Panc1 (cell line): ENCODE measurements around the gene QSOX1. TPM values are rescaled to one million over a fixed set of nuclear protein-coding genes. Genes with fewer than 3 reads are reported as not detected.

ENCODE experiments used
- ATAC-seq: fragments of 200-7000 bp; cut with Tn5 transposase; 2 replicates; pipeline ENCODE4 v1.9.1; 2020; ENCODE audit warnings: mild to moderate bottlenecking, moderate library complexity
- BruUV-seq: library from RNA; stranded (reverse); fragments of 400-500 nt; replicated peaks from 2 replicates; lab custom pipeline; 2021; lab: Mats Ljungman, UMichigan
- CTCF ChIA-PET: fragments of 300-600 bp; sonication (Branson Sonifier 250); formaldehyde crosslinking; loops from one replicate; lab custom pipeline; 2022; ENCODE audit warnings: antibody characterized with exemption; lab: Charles Lee
- POLR2A ChIA-PET: fragments of 300-600 bp; sonication (Branson Sonifier 250); formaldehyde crosslinking; loops from one replicate; lab custom pipeline; 2022; ENCODE audit warnings: antibody characterized with exemption; lab: Charles Lee
- DNase-seq: peaks from one replicate; pipeline ENCODE4 v3.0.0-alpha.2; 2010; ENCODE audit warnings: low read depth, low spot score
- H3K27ac ChIP-seq: 2 replicates; pipeline ENCODE4 v1.5.1; 2011; ENCODE audit warnings: mild to moderate bottlenecking, low read length, inconsistent platforms
- H3K27me3 ChIP-seq: fragments of 200-500 bp; sonication (Bioruptor generic); 2 replicates; pipeline ENCODE4 v1.6.0; 2014; ENCODE audit warnings: low read length, inconsistent platforms; ENCODE audit not compliant: control insufficient read depth, insufficient read depth
- H3K36me3 ChIP-seq: fragments of 200-500 bp; sonication (Bioruptor generic); 2 replicates; pipeline ENCODE4 v1.5.1; 2014; ENCODE audit warnings: inconsistent platforms, mild to moderate bottlenecking, low read length, moderate library complexity; ENCODE audit not compliant: control insufficient read depth, insufficient read depth
- H3K4me1 ChIP-seq: 2 replicates; pipeline ENCODE4 v1.5.1; 2011; ENCODE audit warnings: inconsistent platforms, mild to moderate bottlenecking, low read length, moderate library complexity; ENCODE audit not compliant: control insufficient read depth, insufficient read depth
- H3K4me3 ChIP-seq, 2 experiments: 2 replicates each; pipeline ENCODE4 v1.5.1; 2011 to 2012; ENCODE audit warnings: low read depth in 2 of 2, low read length in 2 of 2, mild to moderate bottlenecking in 2 of 2, inconsistent platforms in 1 of 2, moderate library complexity in 1 of 2
- H3K9me3 ChIP-seq: fragments of 200-500 bp; sonication (Bioruptor generic); 2 replicates; pipeline ENCODE4 v1.5.1; 2014; ENCODE audit warnings: low read depth, mild to moderate bottlenecking, inconsistent platforms, low read length, moderate library complexity; ENCODE audit not compliant: control insufficient read depth, insufficient read depth
- POLR2AphosphoS5 ChIP-seq: IDR thresholded peaks from 2 replicates; pipeline ENCODE4 v1.6.1; 2012; ENCODE audit warnings: mild to moderate bottlenecking, low read depth, low read length, moderate library complexity
- SIN3A ChIP-seq: IDR thresholded peaks from 2 replicates; pipeline ENCODE4 v1.6.1; 2012; ENCODE audit warnings: low read depth, mild to moderate bottlenecking, low read length, moderate library complexity, borderline replicate concordance; ENCODE audit not compliant: insufficient read depth
- TCF7L2 ChIP-seq: IDR thresholded peaks from 2 replicates; pipeline ENCODE4 v1.6.1; 2011; ENCODE audit warnings: mild to moderate bottlenecking, low read depth, low read length, inconsistent platforms
- in situ Hi-C: cut with HindIII; loops from 2 replicates; pipeline ENCODE4 v1.10.0; 2016; ENCODE audit warnings: low sequenced_read_pairs, low pct_unique_long_range_greater_than_20kb
- intact Hi-C: fragments of 100-400 bp; cut with micrococcal nuclease; formaldehyde crosslinking; loops from one replicate; pipeline ENCODE4 v1.10.0; 2022; ENCODE audit not compliant: unreplicated experiment
- total RNA-seq: library from RNA; stranded (reverse); gene quantifications from one replicate; pipeline ENCODE4 v1.2.1, GENCODE V29; 2021; ENCODE audit not compliant: unreplicated experiment
- TF ChIP-seq, protein P1 (sequence below), 2 experiments: IDR thresholded peaks; 2 replicates each; pipeline ENCODE4 v1.6.1; 2011 to 2012; ENCODE audit warnings: low read depth in 2 of 2, control low read depth in 1 of 2, low read length in 1 of 2, mild to moderate bottlenecking in 1 of 2, moderate library complexity in 1 of 2; ENCODE audit not compliant: insufficient read depth in 1 of 2
- TF ChIP-seq, protein P2 (sequence below): fragments of 450-650 bp; IDR thresholded peaks from 2 replicates; pipeline ENCODE4 v1.5.1; 2017; ENCODE audit warnings: mild to moderate bottlenecking

The QSOX1 gene
- total RNA-seq, 1 experiment from 2014 or later = 152 TPM

- in situ Hi-C loops (no loop called here), intact Hi-C loops (no loop called here)
- BruUV-seq = TSS peak; percentile 26
- ChIA-PET CTCF (no interaction called here), POLR2A (no interaction called here)
- Histone ChIP-seq H3K4me1 (0 out of 2 replicates have a peak, but pooled peaks cover 3% of the 10 kb centered on the region), H3K27ac (no peak overlapping the region), H3K36me3 (peaks cover 20% of the 10 kb centered on the region), H3K9me3 (no peaks in the 10 kb centered on the region), H3K4me3 (no peak overlapping the region), H3K27me3 (no peaks in the 10 kb centered on the region)
- TF ChIP-seq, protein P1, sequence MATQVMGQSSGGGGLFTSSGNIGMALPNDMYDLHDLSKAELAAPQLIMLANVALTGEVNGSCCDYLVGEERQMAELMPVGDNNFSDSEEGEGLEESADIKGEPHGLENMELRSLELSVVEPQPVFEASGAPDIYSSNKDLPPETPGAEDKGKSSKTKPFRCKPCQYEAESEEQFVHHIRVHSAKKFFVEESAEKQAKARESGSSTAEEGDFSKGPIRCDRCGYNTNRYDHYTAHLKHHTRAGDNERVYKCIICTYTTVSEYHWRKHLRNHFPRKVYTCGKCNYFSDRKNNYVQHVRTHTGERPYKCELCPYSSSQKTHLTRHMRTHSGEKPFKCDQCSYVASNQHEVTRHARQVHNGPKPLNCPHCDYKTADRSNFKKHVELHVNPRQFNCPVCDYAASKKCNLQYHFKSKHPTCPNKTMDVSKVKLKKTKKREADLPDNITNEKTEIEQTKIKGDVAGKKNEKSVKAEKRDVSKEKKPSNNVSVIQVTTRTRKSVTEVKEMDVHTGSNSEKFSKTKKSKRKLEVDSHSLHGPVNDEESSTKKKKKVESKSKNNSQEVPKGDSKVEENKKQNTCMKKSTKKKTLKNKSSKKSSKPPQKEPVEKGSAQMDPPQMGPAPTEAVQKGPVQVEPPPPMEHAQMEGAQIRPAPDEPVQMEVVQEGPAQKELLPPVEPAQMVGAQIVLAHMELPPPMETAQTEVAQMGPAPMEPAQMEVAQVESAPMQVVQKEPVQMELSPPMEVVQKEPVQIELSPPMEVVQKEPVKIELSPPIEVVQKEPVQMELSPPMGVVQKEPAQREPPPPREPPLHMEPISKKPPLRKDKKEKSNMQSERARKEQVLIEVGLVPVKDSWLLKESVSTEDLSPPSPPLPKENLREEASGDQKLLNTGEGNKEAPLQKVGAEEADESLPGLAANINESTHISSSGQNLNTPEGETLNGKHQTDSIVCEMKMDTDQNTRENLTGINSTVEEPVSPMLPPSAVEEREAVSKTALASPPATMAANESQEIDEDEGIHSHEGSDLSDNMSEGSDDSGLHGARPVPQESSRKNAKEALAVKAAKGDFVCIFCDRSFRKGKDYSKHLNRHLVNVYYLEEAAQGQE (IDR thresholded peaks at IDR 0.05; ENCODE audit: insufficient read depth in 1 of 2, low read depth in 2 of 2, low read length in 1 of 2) = no peak
- TF ChIP-seq SIN3A (no peak), POLR2AphosphoS5 (no peak), TCF7L2 (no peak)
- TF ChIP-seq, protein P2, sequence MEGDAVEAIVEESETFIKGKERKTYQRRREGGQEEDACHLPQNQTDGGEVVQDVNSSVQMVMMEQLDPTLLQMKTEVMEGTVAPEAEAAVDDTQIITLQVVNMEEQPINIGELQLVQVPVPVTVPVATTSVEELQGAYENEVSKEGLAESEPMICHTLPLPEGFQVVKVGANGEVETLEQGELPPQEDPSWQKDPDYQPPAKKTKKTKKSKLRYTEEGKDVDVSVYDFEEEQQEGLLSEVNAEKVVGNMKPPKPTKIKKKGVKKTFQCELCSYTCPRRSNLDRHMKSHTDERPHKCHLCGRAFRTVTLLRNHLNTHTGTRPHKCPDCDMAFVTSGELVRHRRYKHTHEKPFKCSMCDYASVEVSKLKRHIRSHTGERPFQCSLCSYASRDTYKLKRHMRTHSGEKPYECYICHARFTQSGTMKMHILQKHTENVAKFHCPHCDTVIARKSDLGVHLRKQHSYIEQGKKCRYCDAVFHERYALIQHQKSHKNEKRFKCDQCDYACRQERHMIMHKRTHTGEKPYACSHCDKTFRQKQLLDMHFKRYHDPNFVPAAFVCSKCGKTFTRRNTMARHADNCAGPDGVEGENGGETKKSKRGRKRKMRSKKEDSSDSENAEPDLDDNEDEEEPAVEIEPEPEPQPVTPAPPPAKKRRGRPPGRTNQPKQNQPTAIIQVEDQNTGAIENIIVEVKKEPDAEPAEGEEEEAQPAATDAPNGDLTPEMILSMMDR = no peak
- no peak for DNase-seq
- ATAC-seq = no peak
Measured at GRCh38 chr1:180112984-180113647, 41.6 kb upstream of the QSOX1 start.

DNA sequence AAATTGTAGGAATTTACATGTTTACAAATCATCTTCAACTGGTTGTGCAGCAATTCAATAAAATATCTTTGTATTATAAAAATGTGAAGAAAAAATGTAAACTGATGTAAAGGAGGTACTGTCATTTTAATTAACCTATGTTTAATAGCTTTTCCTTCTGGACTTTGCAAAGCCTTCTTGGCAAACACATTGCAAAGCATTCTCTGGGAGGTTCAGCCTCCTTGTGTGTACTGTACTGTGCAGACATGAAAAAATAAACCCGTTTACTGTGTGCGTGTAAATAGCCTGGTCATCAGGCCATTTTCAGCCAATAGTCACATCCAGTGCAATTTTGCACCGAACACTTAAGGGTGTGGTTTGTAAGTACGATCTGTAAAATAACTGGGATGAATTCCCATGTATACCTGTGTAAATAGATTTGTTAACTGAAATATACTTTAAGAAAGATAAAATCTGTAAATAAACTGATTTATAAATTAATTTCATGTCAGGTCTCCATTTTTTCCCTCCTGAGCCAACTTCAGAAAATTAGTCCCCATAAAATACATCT, 40.2 kb upstream of the QSOX1 start:
- POLR2A ChIA-PET = no interaction called here

More for the DNA sequence above, 40.2 kb upstream of the QSOX1 start:
- DNase-seq = no peak
- no peak for ATAC-seq
- Histone ChIP-seq H3K9me3 (no peaks in the 10 kb centered on the region), H3K4me3 (no peak overlapping the region), H3K27ac (no peak overlapping the region), H3K27me3 (no peaks in the 10 kb centered on the region), H3K36me3 (peaks cover 20% of the 10 kb centered on the region), H3K4me1 (0 out of 2 replicates have a peak, but pooled peaks cover 3% of the 10 kb centered on the region)
- TF ChIP-seq SIN3A (no peak), TCF7L2 (no peak), POLR2AphosphoS5 (no peak)
- TF ChIP-seq, protein P2 = no peak
- TF ChIP-seq, protein P1 (IDR thresholded peaks at IDR 0.05; ENCODE audit: insufficient read depth in 1 of 2, low read depth in 2 of 2, low read length in 1 of 2) = no peak
- BruUV-seq = no TSS peak
- CTCF ChIA-PET = no interaction called here
- intact Hi-C loops = no loop called here
- in situ Hi-C loops = no loop called here
